HL-60/S4 (cell line): ENCODE data around the gene TMEM41B.

Experiments
- in situ Hi-C: fragments of 300-500 bp; cut with MboI; formaldehyde crosslinking; loops from 2 replicates; pipeline ENCODE4 v1.14.3; 2022; ENCODE audit warnings: low sequenced_read_pairs

The TMEM41B gene

DNA sequence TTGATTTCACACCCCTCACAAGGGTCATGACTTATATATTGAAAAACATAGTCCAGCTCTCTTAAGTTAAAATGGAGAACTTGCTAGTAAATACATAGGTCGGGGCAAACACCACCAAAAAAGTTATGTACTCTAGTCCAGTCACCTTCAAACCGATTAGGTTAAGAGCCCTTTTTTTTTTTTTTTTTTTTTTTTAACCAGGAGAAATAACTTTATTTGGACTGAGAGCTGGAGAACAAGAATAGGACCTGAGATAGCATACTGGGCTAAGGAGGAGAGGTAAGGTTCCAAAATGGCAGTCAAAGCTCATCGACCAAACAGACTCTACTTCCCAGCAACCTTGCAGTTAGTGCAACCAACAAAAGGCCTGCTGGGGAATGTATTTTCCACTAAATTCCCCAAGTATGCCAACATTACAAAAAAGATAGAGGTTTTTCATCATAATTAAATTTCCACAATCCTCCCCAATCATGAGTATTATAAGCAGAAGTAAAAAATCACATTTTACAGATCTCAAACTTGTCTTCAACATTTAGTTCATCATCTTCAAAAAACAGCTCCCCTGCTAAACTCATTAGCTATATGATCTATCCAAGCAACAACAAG lies 3.8 kb downstream of the TMEM41B start:
- in situ Hi-C loops, result no loop called here

DNA sequence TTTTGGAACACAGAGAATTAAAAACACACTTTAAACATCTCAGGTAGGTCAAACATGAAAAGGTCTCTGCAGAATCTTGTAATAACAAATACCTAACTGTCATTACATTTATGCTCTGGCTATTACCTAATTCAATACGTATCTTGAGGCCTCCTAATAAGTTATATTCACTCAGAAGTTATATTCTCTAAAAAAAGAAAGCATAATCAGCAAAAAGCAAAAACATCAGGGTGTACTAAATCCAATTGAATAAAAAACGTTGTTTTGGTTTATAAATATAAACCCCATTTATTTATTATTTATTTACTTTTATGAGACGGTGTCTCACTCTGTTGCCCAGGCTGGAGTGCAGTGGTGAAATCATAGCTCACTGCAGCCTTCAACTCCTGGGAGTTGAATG lies 10.2 kb downstream of the TMEM41B start:
- in situ Hi-C loops, result no loop called here

DNA sequence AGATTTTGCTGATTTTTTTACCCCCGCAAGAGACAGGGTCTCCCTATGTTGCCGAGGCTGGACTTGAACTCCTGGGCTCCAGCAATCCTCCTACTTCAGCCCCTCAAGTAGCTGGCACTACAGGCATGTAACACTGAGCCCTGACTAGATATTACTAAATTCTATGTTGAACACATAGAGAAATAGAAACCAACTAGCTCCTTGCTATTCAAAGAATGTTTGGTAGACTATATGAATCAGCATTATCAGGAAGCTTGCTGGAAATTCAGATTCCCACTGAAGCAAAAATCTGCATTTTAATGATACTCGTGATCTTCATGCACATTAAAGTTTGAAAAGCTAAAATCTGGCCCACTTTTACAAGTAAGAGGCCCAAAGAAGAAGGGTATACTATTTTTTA lies 11.9 kb downstream of the TMEM41B start:
- in situ Hi-C loops, result no loop called here

DNA sequence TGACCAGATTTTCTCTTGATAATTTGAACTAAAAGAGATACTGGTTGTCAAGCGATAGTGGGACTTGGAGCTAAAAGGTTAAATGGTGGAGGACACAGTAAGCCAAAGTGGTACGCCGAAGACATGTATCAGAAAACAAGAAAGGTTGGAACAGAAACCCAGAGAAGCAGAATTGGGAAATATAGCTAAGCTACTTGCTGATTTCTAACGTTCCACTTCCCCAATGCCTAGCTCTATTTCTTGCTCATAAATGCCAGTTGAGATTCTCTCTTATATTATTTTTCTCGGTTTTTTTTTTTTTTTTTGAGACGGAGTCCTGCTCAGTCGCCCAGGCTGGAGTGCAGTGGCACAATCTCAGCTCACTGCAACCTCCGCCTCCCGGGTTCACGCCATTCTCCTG lies 12.7 kb downstream of the TMEM41B start:
- in situ Hi-C loops, result no loop called here

DNA sequence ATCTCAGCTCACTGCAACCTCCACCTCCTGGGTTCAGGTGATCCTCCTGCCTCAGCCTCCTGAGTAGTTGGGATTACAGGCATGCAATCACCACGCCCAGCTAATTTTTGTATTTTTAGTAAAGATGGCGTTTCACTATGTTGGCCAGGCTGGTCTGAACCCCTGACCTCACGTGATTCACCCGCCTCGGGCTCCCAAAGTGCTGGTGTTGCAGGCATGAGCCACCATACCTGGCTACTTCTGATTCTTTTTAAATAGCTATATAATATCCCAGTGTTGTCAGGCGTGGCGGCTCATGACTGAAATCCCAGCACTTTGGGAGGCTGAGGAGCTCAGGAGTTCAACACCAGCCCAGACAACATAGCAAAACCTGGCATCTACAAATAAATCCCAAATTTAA lies 20.7 kb downstream of the TMEM41B start:
- in situ Hi-C loops, result no loop called here

DNA sequence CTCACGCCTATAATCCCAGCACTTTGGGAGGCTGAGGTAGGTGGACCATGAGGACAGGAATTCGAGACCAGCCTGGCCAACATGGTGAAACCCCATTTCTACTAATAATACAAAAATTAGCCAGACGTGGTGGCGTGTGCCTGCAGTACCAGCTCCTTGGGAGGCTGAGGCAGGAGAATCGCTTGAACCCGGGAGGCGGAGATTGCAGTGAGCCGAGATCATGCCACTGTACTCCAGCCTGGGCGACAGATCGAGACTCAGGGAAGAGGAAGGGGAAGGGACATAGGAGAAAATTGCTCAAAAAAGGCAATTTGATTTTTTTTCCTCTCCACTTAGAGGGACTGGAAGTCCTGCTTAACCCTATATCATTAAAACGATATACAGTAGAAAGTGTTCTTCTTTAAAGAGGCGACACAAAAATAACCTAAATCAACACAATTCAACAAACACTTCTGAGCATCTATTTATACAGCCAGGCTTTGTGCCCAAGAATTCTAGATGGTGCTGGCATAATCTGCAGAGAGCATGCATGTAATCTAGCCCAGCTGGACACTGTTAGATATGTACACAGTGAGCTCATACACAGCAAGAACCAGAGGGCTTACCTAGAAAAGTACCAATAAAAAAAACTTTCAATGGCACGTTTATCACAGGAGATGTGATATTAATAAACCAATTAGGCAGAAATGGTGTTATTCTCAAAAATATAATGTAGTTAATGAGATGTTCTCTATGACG lies 28.4 kb downstream of the TMEM41B start:
- in situ Hi-C loops, result no loop called here

DNA sequence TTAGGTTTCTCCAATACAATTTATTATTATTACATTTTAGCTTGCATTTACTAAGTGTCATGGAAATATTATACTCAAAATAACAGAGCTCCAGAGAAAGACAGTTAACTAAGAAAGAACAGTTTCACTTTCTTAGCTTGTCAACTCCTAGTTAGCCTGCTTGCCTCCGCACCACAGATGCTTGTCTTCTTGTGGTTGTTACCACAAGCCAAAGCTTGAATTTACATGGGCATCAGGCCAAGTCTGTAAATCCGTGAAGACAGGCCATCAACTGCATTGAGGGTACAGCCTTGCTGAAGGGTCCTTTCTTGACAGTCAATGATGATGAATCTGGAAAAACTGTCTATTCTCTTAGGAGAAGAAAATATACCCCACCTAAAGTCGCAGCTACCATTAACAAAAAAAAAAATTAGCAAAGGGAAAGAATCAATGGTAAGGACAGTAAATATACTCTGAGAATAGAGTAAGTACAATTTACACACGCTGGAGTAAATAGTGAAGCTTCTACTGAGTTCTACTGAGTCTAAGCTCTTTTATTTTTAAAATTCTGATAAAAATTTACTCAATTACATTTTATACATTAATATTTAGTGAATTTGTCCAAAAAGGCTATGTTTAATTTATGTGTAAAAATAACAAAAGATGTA lies 33.6 kb downstream of the TMEM41B start:
- in situ Hi-C loops, result no loop called here

DNA sequence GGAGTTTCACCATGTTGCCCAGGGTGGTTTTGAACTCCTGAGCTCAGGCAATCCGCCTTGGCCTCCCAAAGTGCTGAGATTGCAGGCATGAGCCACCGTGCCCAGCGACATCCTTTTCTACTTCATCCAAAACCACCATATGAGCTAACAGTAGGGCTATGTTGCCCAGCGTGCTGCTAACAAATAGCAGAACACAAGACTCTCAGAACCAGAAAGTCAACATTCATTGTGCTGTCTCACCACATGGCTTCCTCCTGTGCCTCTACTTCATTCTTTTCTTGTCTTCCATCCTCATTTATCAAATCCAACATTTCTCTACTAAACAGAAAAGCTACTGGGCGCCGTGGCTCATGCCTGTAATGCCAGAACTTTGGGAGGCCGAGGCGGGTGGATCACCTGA lies 37.2 kb downstream of the TMEM41B start:
- in situ Hi-C loops, result no loop called here

DNA sequence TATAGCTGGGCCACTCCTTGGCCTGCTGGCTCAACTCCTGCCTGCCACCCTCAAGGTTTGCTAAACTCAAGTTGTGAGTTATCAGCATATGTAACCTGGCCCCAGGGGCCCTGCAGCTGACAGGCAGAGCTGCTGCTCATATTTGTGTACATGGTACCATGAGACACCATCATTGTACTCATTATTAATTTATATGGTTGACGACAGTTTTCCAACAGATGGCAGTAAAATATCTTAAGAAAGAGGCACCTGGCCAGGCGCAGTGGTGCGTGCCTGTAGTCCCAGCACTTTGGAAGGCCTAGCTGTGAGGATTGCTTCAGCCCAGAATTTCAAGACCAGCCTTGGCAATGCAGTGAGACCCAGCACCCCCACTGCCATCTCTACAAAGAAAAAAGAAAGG lies 37.8 kb downstream of the TMEM41B start:
- in situ Hi-C loops, result no loop called here

DNA sequence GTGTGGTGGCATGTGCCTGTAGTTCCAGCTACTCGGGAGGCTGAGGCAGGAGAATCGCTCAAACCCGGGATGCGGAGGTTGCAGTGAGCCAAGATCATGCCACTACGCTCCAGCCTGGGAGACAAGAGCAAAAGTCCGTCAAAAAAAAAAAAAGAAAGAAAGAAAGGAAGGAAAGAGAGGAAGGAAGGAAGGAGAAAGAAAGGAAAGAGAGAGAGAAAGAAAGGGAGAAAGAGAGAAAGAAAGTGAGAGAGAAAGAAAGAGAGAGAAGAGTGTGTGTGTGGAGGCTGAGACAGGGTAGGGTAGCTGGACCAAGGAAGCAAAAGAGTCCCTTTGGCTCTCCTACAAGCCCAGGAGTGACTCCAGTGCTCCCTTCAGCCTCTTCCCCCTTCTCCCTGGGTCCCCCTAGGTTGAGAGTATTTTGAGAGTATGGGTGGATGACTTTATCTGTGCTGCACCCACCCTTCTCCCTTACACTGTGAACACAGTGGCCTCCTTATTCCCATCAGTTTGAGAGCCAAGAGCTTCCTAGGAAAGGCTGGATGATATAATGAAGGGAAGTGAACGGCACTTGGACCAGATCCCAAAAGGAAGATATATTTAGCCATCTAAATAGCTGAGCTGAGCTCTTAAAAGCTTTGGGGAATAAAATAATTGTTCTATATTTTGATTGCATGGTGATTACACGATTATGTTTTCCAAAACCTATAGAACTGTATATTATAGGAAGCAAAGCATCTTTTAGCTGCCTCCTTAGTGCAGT lies 39.7 kb downstream of the TMEM41B start:
- in situ Hi-C loops, result no loop called here

DNA sequence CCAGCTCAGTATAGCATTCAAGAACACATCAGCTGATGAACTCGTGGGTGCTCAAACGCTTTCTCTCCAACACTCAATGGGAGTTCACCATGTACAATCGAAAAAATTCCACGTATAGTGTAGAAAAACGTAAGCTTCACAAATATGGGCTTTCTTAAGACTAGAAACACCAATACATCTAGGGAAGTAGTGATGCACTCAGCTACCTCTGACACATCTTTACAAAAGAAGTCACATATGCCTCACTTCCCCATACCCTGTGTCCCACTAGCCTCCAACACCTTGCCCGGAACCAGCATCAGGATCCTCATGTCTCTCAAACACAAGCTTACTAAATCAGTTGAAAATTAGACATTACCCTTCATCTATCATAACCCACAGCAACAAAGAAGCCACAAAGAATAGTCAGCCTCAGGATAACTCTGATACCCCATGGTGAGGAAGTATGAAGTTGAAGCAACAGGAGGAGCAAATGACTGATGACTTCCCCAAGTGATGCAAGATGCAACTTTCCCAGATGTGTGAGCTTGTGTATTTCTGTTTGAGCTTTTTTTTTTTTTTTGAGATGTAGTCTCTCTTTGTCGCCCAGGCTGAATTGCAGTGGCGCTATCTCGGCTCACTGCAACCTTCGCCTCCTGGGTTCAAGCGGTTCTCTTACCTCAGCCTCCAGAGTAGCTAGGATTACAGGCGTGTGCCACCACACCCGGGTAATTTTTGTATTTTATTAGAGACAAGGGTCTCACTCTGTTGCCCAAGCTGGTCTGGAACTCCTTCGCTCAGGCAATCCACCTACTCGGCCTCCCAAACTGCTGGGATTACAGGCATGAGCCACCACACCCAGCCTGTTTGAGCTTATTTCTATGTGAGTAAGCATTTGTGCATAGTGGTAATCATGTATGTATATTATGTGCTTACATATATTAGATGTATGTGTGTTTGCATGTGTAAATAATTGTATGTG lies 40.7 kb downstream of the TMEM41B start:
- in situ Hi-C loops, result no loop called here

DNA sequence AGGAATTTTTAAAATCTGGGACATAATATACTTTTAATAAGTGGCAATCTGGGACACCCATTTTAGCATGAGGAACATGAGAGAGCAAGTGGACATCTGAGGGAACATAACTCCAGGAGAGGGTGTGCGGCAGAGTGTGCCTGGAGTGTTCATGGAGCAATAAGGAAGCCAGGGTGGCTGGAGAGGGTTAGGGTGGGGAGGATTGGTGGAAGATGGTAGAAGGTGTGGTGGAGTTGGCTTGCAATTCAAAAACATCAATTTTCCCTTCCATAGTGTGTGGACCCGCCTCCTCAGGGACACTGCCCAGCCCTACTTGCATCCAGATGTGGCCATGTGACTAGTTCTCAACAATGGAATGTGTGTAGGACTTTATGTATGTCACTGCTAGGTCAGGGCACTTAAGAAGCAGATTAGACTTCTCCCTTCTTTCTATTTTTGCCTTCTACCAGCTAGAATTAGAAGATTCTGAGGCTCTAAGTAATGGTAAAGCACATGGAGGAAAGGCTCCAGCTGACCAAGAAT lies 44.8 kb downstream of the TMEM41B start:
- in situ Hi-C loops, result no loop called here

DNA sequence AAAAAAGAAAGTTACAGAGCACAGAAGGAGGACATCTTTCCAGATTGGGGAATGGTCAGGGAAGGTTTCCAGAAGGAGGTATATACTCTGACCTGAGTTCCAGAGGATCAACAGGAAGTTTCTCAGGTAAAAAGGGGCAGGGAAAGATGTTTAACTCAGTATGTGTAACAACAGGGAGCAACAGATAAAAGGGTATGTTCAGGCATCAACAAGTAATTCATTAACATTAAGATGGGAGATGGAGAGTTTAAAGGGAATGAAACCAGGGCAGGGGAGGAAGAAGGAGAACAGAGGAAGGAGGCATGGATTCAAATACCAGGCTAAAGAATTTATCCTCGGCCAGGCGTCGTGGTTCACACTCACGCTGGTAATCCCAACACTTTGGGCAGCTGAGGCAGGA lies 46.7 kb downstream of the TMEM41B start:
- in situ Hi-C loops, result no loop called here

DNA sequence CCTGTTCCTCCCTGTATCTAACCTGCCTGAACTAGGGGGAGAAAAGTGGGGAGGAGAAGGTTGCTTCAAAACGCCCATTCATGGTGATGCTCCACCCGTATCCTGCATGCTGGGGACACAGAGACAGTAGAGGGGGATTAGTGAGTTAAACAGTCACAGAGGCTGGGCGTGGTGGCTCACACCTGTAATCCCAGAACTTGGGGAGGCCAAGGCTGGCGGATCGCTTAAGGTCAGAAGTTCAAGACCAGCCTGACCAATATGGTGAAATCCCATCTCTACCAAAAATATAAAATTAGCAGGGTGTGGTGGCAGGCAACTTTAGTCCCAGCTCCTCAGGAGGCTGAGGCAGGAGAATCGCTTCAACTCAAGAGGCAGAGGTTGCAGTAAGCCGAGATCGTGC lies 47.5 kb downstream of the TMEM41B start:
- in situ Hi-C loops, result no loop called here

DNA sequence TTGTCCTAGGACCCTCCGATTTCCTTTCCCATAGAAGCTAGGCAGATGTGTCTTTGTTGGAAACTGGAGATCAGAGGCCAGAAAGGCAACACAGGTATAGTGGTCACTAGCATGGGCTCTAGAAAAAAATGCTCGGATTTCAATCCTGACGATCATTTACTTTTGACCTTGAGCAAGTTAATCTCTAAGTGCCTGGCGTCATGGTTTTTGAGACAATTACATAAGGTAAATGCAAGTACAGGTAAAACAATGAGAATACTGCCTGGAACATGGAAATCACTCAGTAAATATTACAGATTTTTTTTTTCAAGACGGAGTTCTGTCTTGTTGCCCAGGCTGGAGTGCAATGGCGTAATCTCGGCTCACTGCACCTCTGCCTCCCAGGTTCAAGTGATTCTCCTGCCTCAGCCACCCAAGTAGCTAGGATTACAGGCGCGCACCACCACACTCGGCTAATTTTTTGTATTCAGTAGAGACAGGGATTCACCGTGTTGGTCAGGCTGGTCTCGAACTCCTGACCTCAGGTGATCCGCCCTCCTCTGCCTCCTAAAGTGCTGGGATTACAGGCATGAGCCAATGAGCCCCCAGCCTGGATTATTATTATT lies 48.2 kb downstream of the TMEM41B start:
- in situ Hi-C loops, result no loop called here

DNA sequence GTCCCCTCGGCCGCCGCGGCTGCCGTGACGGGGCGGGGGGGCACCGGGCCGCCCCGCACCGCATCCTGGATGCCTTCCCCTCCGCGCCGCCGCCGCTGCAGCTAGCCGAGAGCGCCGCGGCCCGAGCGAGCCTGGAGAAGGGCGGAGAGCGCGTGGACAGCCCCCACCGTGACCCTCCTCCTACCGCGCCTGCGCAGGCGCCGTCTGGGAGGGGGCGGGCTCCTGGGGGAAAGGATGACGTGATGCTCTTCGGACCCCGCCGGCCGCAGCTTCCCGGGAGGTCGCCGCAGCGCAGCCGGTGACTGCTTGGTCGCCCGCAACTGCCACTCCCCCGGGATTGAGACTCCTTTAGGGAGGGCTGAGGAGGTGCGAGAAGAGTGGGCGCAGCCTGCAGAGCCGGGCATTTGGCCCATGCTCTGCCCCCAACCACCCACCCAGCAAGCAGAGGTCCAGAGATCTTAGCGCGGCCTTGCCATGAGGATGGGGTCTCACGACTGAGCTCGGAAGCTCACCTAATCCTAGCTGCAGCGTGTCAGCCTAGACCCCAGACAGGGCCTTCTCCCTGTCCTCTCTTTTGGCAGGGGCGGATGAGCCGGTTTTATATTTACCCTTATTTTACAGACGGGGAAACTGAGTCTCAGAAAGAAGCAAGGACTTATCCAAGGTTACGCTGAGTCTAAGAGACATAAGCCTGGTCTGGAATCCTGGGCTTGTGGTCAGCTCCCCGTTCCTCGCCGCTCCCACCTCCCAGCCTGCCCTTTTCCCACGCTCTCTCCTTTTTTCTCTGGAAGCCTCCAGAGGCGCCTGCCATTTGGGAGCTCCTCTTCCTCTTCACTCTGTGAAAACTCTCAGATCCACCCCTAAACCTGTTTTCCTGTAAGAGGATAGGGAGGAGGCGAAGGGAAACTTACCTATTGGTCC lies 48.9 kb downstream of the TMEM41B start, which contains the start of gene DENND5A:
Gene DENND5A, minus strand, starts transcription at position 140 of the 921 bp plus-strand sequence. CDS start 281 bp downstream, outside the sequence.
- in situ Hi-C loops, result no loop called here

DNA sequence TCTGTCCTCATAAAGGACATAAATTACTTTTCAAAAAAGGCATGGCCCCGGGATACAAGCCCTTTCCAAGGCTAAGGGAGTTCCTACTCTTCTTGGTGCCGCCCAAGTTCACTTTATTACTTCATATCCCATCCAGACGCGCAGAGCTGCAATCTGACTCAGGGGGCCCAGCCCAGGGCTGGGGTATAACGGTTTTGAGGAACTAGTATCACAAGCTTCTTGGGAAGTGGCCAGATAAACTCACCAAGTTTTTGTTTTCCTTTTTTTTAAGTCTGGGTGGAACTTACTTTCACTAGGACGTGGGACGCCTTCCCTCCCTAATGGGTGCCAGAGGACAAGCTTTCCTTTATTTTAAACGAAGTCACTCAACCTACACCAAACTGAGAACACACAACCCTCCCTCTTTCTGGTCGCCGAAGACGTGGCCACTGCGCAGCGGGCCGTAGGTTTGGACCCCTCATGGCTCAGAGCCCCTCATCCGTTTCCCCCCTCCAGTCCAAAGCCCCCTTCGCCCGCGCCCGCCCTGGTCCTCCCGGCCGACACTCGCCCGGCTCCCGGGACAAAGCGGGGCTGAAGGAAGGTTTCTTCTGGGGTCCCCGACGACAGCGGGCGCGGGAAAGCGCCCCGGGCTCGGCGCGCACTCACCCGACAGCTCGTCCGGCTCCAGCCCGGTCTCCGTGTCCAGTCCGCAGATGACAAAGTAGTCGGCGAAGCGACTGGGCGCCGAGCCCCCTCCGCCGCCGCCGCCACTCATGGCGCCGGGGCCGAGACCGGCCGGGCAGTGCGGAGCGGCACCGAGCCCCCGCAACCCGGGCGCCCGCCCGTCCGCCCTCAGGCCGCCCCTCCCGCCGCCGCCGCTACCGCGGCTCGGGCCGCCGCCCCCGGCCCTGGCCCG lies 49.8 kb downstream of the TMEM41B start:
- in situ Hi-C loops, result no loop called here
